ENCODE measurements around the gene CTSD.

Gene CTSD

GRCh38 chr11:1727096-1727690 lies 36.5 kb downstream of the CTSD start:
- no peak for DNase-seq

- no peak for DNase-seq
Observed at GRCh38 chr11:1719781-1720180, 43.9 kb downstream of the CTSD start.

GRCh38 chr11:1718326-1718725 lies 45.4 kb downstream of the CTSD start:
- no peak for DNase-seq

GRCh38 chr11:1717745-1718144 lies 46.0 kb downstream of the CTSD start:
- DNase-seq: no peak

- DNase-seq: no peak
Observed at GRCh38 chr11:1714908-1715885, 48.5 kb downstream of the CTSD start.

GRCh38 chr11:1708716-1709115 lies 55.0 kb downstream of the CTSD start:
- no peak for DNase-seq

GRCh38 chr11:1707751-1708150 lies 56.0 kb downstream of the CTSD start:
- no peak for DNase-seq

GRCh38 chr11:1706634-1707400 lies 56.9 kb downstream of the CTSD start:
- peak; percentile 65 for DNase-seq

- peak; percentile 63 for DNase-seq
Observed at GRCh38 chr11:1705126-1706052, 58.3 kb downstream of the CTSD start.

GRCh38 chr11:1703146-1703545 lies 60.6 kb downstream of the CTSD start:
- DNase-seq: no peak
